H1 (cell line): ENCODE results near the gene YIPF1. TPM values are rescaled to one million over a fixed set of nuclear protein-coding genes. Genes with fewer than 3 reads are reported as not detected.

ENCODE experiments used
- CTCF ChIA-PET: fragments of 300-600 bp; sonication (Branson Sonifier 250); formaldehyde crosslinking; loops from one replicate; lab custom pipeline; 2021; ENCODE audit not compliant: partially characterized antibody; lab: Charles Lee
- POLR2A ChIA-PET: fragments of 300-600 bp; sonication (Branson Sonifier 250); formaldehyde crosslinking; loops from one replicate; lab custom pipeline; 2021; ENCODE audit warnings: inconsistent platforms; ENCODE audit not compliant: partially characterized antibody; lab: Charles Lee
- DNase-seq, 2 experiments: peaks; one replicate each; pipeline versions ENCODE4 v3.0.0 to v3.0.0-alpha.2; 2010 to 2022; ENCODE audit warnings: low spot score in 2 of 2, low read depth in 1 of 2, mixed read lengths in 1 of 2
- FAIRE-seq: peaks from 2 replicates; lab custom pipeline; 2011; peaks lifted over from hg19 to GRCh38; lab: Jason Lieb, UNC
- H2AFZ ChIP-seq: 2 replicates; pipeline ENCODE4 v1.8.1; 2012; ENCODE audit warnings: low read length, inconsistent platforms
- H2AK5ac ChIP-seq: 2 replicates; pipeline ENCODE4 v1.6.1; 2013; ENCODE audit warnings: low read depth, low read length
- H2BK120ac ChIP-seq: replicated peaks from 2 replicates; pipeline ENCODE3; 2013; ENCODE audit warnings: low read depth, low read length, inconsistent platforms
- H2BK12ac ChIP-seq: 2 replicates; pipeline ENCODE4 v1.6.1; 2013; ENCODE audit warnings: low read depth, low read length
- H2BK15ac ChIP-seq: 2 replicates; pipeline ENCODE4 v1.6.1; 2013; ENCODE audit warnings: low read length
- H2BK20ac ChIP-seq: 2 replicates; pipeline ENCODE4 v1.6.1; 2013; ENCODE audit warnings: low read length
- H2BK5ac ChIP-seq: 2 replicates; pipeline ENCODE4 v1.6.1; 2013; ENCODE audit warnings: low read depth, low read length
- H3K14ac ChIP-seq: 2 replicates; pipeline ENCODE4 v1.6.1; 2013; ENCODE audit warnings: inconsistent platforms; ENCODE audit not compliant: insufficient read length
- H3K18ac ChIP-seq: 2 replicates; pipeline ENCODE4 v1.6.1; 2013; ENCODE audit warnings: low read length; ENCODE audit errors: extremely low read depth
- H3K23ac ChIP-seq: 2 replicates; pipeline ENCODE4 v1.6.1; 2013; ENCODE audit warnings: inconsistent platforms; ENCODE audit not compliant: insufficient read length
- H3K23me2 ChIP-seq: 2 replicates; pipeline ENCODE4 v1.6.1; 2013; ENCODE audit warnings: low read depth, low read length
- H3K27ac ChIP-seq: 2 replicates; pipeline ENCODE4 v1.6.1; 2011; ENCODE audit warnings: low read depth, low read length, inconsistent platforms
- H3K27me3 ChIP-seq, 4 experiments: replicated peaks in 1 of 4; 1 replicate in 1 of 4; 2 replicates in 3 of 4; pipeline versions ENCODE4 v1.6.1 to v1.8.1; 2011 to 2013; ENCODE audit warnings: low read length in 3 of 4, mild to moderate bottlenecking in 3 of 4, inconsistent platforms in 2 of 4, mixed read lengths in 2 of 4, moderate library complexity in 1 of 4; ENCODE audit not compliant: control insufficient read depth in 3 of 4, insufficient read depth in 3 of 4; ENCODE audit errors: extremely low read depth in 1 of 4
- H3K36me3 ChIP-seq, 4 experiments: 2 replicates each; pipeline versions ENCODE4 v1.6.1 to v1.8.1; 2011 to 2013; ENCODE audit warnings: mild to moderate bottlenecking in 4 of 4, low read length in 3 of 4, moderate library complexity in 2 of 4, control low read depth in 1 of 4, inconsistent platforms in 1 of 4; ENCODE audit not compliant: insufficient read depth in 4 of 4, control insufficient read depth in 2 of 4
- H3K4ac ChIP-seq: replicated peaks from 2 replicates; pipeline ENCODE3; 2013; ENCODE audit warnings: low read length, low read depth, mixed read lengths, inconsistent platforms; ENCODE audit not compliant: insufficient read length
- H3K4me1 ChIP-seq, 4 experiments: replicated peaks in 1 of 4; 1 replicate in 1 of 4; 2 replicates in 3 of 4; pipeline versions ENCODE4 v1.6.1 to v1.8.1; 2011 to 2013; ENCODE audit warnings: low read length in 3 of 4, inconsistent platforms in 2 of 4, mixed read lengths in 1 of 4; ENCODE audit not compliant: insufficient read depth in 4 of 4, control insufficient read depth in 3 of 4
- H3K4me2 ChIP-seq, 2 experiments: 2 replicates each; pipeline versions ENCODE4 v1.6.1 to v1.8.1; 2011 to 2013; ENCODE audit warnings: low read depth in 2 of 2, low read length in 2 of 2, control low read depth in 1 of 2, inconsistent platforms in 1 of 2, mild to moderate bottlenecking in 1 of 2; ENCODE audit not compliant: insufficient read depth in 1 of 2
- H3K4me3 ChIP-seq, 4 experiments: fragments of 200-600, 300-600 bp in 1 of 4; sonication (generic), shearing (Covaris generic), sonication (Bioruptor Twin) in 1 of 4; 2 replicates each; pipeline versions ENCODE4 v1.5.1 to v1.8.1; 2011 to 2016; ENCODE audit warnings: low read length in 4 of 4, low read depth in 3 of 4, control low read depth in 2 of 4, inconsistent platforms in 2 of 4, mild to moderate bottlenecking in 2 of 4, mixed read lengths in 1 of 4, moderate library complexity in 1 of 4; ENCODE audit not compliant: insufficient read depth in 2 of 4; ENCODE audit errors: extremely low read depth in 1 of 4
- H3K56ac ChIP-seq: replicated peaks from 2 replicates; pipeline ENCODE3; 2013; ENCODE audit warnings: low read depth, mild to moderate bottlenecking, mixed read lengths, low read length, inconsistent platforms; ENCODE audit not compliant: insufficient read length
- H3K79me1 ChIP-seq: 2 replicates; pipeline ENCODE4 v1.6.1; 2013; ENCODE audit warnings: low read depth, low read length, control low read depth
- H3K79me2 ChIP-seq, 2 experiments: 2 replicates each; pipeline versions ENCODE4 v1.6.1 to v1.8.1; 2012 to 2013; ENCODE audit warnings: low read length in 2 of 2, mild to moderate bottlenecking in 2 of 2, inconsistent platforms in 1 of 2; ENCODE audit not compliant: insufficient read depth in 2 of 2, control insufficient read depth in 1 of 2
- H3K9ac ChIP-seq, 4 experiments: replicated peaks in 1 of 4; 1 replicate in 1 of 4; 2 replicates in 3 of 4; pipeline versions ENCODE4 v1.6.1 to v1.8.1; 2011 to 2013; ENCODE audit warnings: low read depth in 3 of 4, low read length in 3 of 4, control low read depth in 2 of 4, mild to moderate bottlenecking in 2 of 4, moderate library complexity in 2 of 4, inconsistent platforms in 1 of 4; ENCODE audit errors: extremely low read depth in 1 of 4
- H3K9me3 ChIP-seq, 2 experiments: 2 replicates each; pipeline versions ENCODE4 v1.6.1 to v1.8.1; 2012 to 2013; ENCODE audit warnings: mild to moderate bottlenecking in 2 of 2, moderate library complexity in 2 of 2, control low read depth in 1 of 2, inconsistent platforms in 1 of 2, low read depth in 1 of 2, low read length in 1 of 2, mixed read lengths in 1 of 2; ENCODE audit not compliant: insufficient read depth in 2 of 2
- H4K20me1 ChIP-seq, 2 experiments: replicated peaks in 1 of 2; 2 replicates each; pipeline versions ENCODE3 to v1.8.1; 2011 to 2013; ENCODE audit warnings: inconsistent platforms in 2 of 2, low read length in 2 of 2, mild to moderate bottlenecking in 1 of 2; ENCODE audit not compliant: insufficient read depth in 2 of 2, control insufficient read depth in 1 of 2
- H4K5ac ChIP-seq: 2 replicates; pipeline ENCODE4 v1.6.1; 2013; ENCODE audit warnings: low read length, low read depth, mixed read lengths, inconsistent platforms; ENCODE audit not compliant: insufficient read length
- H4K8ac ChIP-seq: 2 replicates; pipeline ENCODE4 v1.8.0; 2013; ENCODE audit warnings: mild to moderate bottlenecking, moderate library complexity, low read length, inconsistent platforms; ENCODE audit not compliant: insufficient read depth; ENCODE audit errors: extremely low read depth
- H4K91ac ChIP-seq: replicated peaks from 2 replicates; pipeline ENCODE3; 2013; ENCODE audit warnings: low read length, mixed read lengths, inconsistent platforms; ENCODE audit not compliant: insufficient read length
- ASH2L ChIP-seq: fragments of 200-600, 300-600 bp; sonication (generic); IDR thresholded peaks from one replicate; pipeline ENCODE4 v1.7.1; 2017; ENCODE audit warnings: low read length
- BACH1 ChIP-seq: IDR thresholded peaks from 2 replicates; pipeline ENCODE4 v1.6.1; 2012; ENCODE audit warnings: low read length, improper control_type of control experiment
- BRCA1 ChIP-seq: IDR thresholded peaks from 2 replicates; pipeline ENCODE4 v1.6.1; 2012; ENCODE audit warnings: low read depth, low read length, improper control_type of control experiment
- GTF2F1 ChIP-seq: IDR thresholded peaks from 2 replicates; pipeline ENCODE4 v1.6.1; 2012; ENCODE audit warnings: low read depth, low read length, improper control_type of control experiment, borderline replicate concordance
- JUND ChIP-seq: IDR thresholded peaks from 2 replicates; pipeline ENCODE4 v1.6.1; 2011; ENCODE audit warnings: mild to moderate bottlenecking, improper control_type of control experiment, low read length
- KDM4A ChIP-seq: IDR thresholded peaks from one replicate; pipeline ENCODE4 v1.7.1; 2012; ENCODE audit warnings: low read depth, mild to moderate bottlenecking, moderate library complexity, low read length, inconsistent platforms; ENCODE audit not compliant: severe bottlenecking
- PHF8 ChIP-seq: fragments of 200-600 bp; sonication (generic); conservative IDR thresholded peaks from 2 replicates; pipeline ENCODE4 v1.7.1; 2012; ENCODE audit warnings: low read depth, mild to moderate bottlenecking, inconsistent platforms, low read length, moderate library complexity
- RBBP5 ChIP-seq: IDR thresholded peaks from 2 replicates; pipeline ENCODE4 v1.7.1; 2012; ENCODE audit warnings: low read depth, mild to moderate bottlenecking, inconsistent platforms, low read length, moderate library complexity, borderline replicate concordance
- RNF2 ChIP-seq: fragments of 200-900, 300-1000 bp; sonication (generic); IDR thresholded peaks from 2 replicates; pipeline ENCODE4 v1.7.1; 2016; ENCODE audit warnings: borderline replicate concordance, low read depth, mild to moderate bottlenecking, antibody characterized with exemption, low read length; ENCODE audit not compliant: poor library complexity, severe bottlenecking; ENCODE audit errors: missing control alignments
- SP1 ChIP-seq: IDR thresholded peaks from 2 replicates; pipeline ENCODE4 v1.6.1; 2011; ENCODE audit warnings: low read depth, low read length
- SUZ12 ChIP-seq: fragments of 200-600 bp; sonication (generic); IDR thresholded peaks from 2 replicates; pipeline ENCODE4 v1.6.1; 2012; ENCODE audit warnings: mild to moderate bottlenecking, inconsistent platforms, low read length, moderate library complexity, mixed read lengths
- TAF1 ChIP-seq: IDR thresholded peaks from 2 replicates; pipeline ENCODE4 v1.6.1; 2011; ENCODE audit warnings: mild to moderate bottlenecking, low read depth, low read length
- TBP ChIP-seq: IDR thresholded peaks from 2 replicates; pipeline ENCODE4 v1.6.1; 2011; ENCODE audit warnings: low read depth, low read length, improper control_type of control experiment
- TCF12 ChIP-seq: IDR thresholded peaks from 2 replicates; pipeline ENCODE4 v1.6.1; 2011; ENCODE audit warnings: low read depth, mild to moderate bottlenecking, low read length
- WGBS, 2 experiments: shearing (Covaris generic) in 1 of 2; methylation state at CpG; one replicate each; pipeline versions ENCODE4 v1.1.6 to v1.1.7; 2013 to 2015; ENCODE audit warnings: low lambda C conversion rate in 2 of 2, mixed read lengths in 2 of 2, inconsistent platforms in 1 of 2, low coverage in 1 of 2, missing lambda C conversion rate in 1 of 2; ENCODE audit not compliant: insufficient replicate concordance in 2 of 2, insufficient coverage in 1 of 2, insufficient read length in 1 of 2; ENCODE audit errors: extremely low coverage in 1 of 2, missing lambda C conversion rate in 1 of 2; 5-methylcytosine and 5-hydroxymethylcytosine counted together
- polyA plus RNA-seq, 7 experiments: library from polyadenylated mRNA; depleted of rRNA in 3 of 7; stranded (reverse) in 5 of 7; unstranded in 2 of 7; fragments of >200 nt in 5 of 7; fragments of 200-250 nt in 2 of 7; gene quantifications; 1 replicate in 5 of 7; 2 replicates in 1 of 7; 4 replicates in 1 of 7; pipeline versions ENCODE4 v1.2.1 to v1.2.3, GENCODE V29; 2011 to 2013; ENCODE audit warnings: missing spikeins in 2 of 7, mixed read lengths in 2 of 7
- total RNA-seq: library from RNA; stranded (reverse); fragmentation: NEBNext Ultra II Directional; extraction: Animal tissue kit (Norgen Biotek cat#: 25700); gene quantifications from 2 replicates; pipeline ENCODE4 v1.2.1, GENCODE V29; 2021

Gene YIPF1
- total and polyA plus RNA-seq, 2 of the 8 experiments (the other 6 are each of a cell fraction or from before 2014, with no cell fraction given): 31.8 to 53.7 TPM

- Histone ChIP-seq H2BK20ac (no peak overlapping the region), H3K4ac (no peak overlapping the region), H2AK5ac (no peak overlapping the region), H2AFZ (no peak overlapping the region), H3K36me3 (peaks cover 0 to 12% (median 9%) of the 10 kb centered on the region in 4 experiments; a peak in 6 of 8 replicates), H3K27me3 (no peaks in the 10 kb centered on the region), H3K9ac (no peak overlapping the region), H3K4me1 (no peaks in the 10 kb centered on the region), H3K23me2 (no peaks in the 10 kb centered on the region), H3K23ac (no peak overlapping the region), H3K18ac (no peak overlapping the region), H3K4me3 (no peak overlapping the region), H2BK5ac (no peak overlapping the region), H3K56ac (no peak overlapping the region), H3K79me2 (no peaks in the 10 kb centered on the region), H3K14ac (no peak overlapping the region), H2BK120ac (no peak overlapping the region), H2BK15ac (no peak overlapping the region), H4K8ac (no peak overlapping the region), H4K5ac (no peak overlapping the region), H2BK12ac (no peak overlapping the region), H4K20me1 (no peaks in the 10 kb centered on the region), H4K91ac (no peak overlapping the region), H3K4me2 (no peak overlapping the region), H3K9me3 (no peaks in the 10 kb centered on the region), H3K27ac (no peak overlapping the region), H3K79me1 (no peaks in the 10 kb centered on the region)
- FAIRE-seq: no peak
- no peak for DNase-seq
- CTCF ChIA-PET: interaction anchor here (0.6 to 5.6 kb wide), 5 partner anchors 8 to 573 kb away, joined by 3 to 50 read pairs (median 6); no protein-coding TSS in a partner anchor
- POLR2A ChIA-PET: interaction anchor here (2.1 kb wide), 1 partner anchor 9 kb away, joined by 8 read pairs; no protein-coding TSS in a partner anchor
- WGBS, 2 experiments: 84% methylated on average over 9 of the region's 9 CpGs; no CpG with 5 or more reads in 1 of the 2 experiments
- TF ChIP-seq JUND (no peak), GTF2F1 (no peak), RBBP5 (no peak), PHF8 (no peak), SP1 (no peak), BRCA1 (no peak), ASH2L (no peak), KDM4A (no peak), RNF2 (no peak), BACH1 (no peak), SUZ12 (no peak), TCF12 (no peak), TBP (no peak), TAF1 (no peak)
Measured at GRCh38 chr1:53851571-53852285, 37.9 kb downstream of the YIPF1 start.
